Measurements from ENCODE around the gene HMOX2.

The HMOX2 gene

DNA sequence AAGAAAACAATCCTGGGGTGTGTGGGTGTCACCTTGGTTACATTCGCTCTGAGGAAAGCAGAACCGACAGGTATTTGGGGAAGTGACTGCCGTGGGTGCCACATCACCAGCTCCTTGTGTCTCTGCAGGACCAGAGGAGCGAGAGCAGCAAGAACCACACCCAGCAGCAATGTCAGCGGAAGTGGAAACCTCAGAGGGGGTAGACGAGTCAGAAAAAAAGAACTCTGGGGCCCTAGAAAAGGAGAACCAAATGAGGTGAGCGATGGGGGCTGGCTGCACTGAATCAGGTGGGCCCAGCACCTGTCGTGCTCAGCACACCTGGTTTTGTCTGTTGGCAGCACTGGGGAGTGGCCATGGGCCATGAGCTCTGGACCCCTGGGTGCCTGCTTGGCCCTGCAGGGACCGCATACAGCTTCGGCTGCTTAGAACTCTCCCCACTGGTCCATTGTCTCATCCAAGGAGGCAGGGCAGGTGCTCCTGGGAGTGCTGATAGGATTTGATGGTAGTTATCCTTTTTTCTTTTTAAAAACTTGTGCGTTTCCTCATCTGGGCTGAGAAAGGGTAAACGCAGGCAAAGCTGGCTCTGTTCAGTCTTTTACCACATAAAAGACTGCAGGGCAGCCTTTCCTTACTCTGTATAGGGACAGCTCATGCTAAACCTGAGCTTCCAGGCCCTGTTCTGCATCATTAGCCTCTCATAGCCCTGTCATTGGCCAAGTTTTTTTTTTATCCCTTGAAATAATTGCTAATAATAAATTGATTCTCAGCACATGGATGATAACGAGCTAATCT lies 29.4 kb downstream of the HMOX2 start:
- DNase-seq = no peak

DNA sequence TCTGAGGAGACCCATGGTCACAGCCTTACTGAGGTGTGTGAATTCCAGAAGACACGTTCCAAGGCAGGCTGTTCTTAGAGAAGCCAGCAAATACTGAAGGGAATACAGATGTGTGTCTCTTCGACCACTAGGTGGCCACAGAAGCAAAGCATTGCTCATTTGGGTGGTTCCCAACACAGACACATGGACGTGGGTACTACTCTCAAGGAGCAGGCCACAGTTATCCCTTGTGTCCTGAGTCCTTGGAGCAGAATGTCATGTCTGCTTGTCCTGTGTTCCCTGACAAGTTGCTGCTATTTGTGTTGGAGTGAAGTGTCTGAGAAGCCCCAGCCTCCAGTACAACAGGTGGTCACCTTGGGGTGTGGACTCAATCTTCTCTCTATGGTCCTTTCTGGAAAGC lies 30.3 kb downstream of the HMOX2 start:
- peak; percentile 70 for DNase-seq

DNA sequence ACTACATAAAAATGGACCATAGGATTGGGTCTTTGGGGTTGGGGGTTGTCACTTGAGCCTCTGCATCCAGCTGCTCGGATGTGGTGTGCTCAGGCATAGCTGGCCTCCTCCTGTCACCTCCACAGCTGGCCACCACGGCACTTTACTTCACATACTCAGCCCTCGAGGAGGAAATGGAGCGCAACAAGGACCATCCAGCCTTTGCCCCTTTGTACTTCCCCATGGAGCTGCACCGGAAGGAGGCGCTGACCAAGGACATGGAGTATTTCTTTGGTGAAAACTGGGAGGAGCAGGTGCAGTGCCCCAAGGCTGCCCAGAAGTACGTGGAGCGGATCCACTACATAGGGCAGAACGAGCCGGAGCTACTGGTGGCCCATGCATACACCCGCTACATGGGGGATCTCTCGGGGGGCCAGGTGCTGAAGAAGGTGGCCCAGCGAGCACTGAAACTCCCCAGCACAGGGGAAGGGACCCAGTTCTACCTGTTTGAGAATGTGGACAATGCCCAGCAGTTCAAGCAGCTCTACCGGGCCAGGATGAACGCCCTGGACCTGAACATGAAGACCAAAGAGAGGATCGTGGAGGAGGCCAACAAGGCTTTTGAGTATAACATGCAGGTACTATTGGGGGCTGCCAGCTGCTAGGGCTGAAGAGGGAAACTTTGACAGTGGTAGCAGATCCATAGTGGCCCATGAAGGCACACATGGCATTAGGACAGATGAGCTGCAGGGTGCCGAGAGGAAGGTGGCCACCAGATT lies 31.6 kb downstream of the HMOX2 start:
- no peak for DNase-seq

DNA sequence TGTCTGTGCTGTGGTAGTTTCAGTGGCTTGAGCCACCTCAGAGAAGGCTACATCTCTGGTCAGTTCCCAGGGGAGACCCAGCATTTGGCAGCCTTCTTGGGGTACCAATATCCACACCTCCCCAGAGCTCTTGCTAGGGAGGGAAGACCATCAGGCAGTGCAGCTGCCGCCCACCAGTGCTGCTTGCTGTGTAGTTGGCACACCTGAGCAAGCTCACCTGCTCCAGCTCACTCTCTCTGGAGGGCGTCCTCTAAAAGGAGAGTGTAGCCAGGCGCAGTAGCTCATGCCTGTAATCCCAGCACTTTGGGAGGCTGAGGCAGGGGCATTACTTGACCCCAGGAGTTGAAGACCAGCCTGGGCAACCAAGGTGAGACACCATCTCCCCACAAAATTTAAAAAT lies 32.6 kb downstream of the HMOX2 start:
- no peak for DNase-seq

DNA sequence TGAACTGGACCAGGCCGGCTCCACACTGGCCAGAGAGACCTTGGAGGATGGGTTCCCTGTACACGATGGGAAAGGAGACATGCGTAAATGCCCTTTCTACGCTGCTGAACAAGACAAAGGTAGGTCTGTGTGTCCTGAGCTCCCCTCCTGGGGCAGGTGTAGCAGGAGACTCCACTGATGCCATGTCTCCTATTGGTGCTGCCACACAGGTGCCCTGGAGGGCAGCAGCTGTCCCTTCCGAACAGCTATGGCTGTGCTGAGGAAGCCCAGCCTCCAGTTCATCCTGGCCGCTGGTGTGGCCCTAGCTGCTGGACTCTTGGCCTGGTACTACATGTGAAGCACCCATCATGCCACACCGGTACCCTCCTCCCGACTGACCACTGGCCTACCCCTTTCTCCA lies 33.2 kb downstream of the HMOX2 start:
- DNase-seq = no peak

DNA sequence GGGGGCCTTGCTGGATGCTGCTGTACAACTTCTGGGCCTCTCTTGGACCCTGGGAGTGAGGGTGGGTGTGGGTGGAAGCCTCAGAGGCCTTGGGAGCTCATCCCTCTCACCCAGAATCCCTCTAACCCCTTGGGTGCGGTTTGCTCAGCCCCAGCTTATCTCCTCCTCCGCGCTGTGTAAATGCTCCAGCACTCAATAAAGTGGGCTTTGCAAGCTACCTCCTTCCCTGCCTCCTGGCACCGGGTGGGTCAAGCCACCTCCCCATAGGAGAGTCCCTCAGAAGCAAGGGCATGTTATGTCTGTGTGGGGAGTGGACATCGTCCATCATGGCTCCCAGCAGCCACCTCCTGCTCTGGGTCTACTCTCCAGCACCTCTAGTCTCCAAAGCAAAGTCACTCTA lies 33.9 kb downstream of the HMOX2 start:
- DNase-seq = no peak

DNA sequence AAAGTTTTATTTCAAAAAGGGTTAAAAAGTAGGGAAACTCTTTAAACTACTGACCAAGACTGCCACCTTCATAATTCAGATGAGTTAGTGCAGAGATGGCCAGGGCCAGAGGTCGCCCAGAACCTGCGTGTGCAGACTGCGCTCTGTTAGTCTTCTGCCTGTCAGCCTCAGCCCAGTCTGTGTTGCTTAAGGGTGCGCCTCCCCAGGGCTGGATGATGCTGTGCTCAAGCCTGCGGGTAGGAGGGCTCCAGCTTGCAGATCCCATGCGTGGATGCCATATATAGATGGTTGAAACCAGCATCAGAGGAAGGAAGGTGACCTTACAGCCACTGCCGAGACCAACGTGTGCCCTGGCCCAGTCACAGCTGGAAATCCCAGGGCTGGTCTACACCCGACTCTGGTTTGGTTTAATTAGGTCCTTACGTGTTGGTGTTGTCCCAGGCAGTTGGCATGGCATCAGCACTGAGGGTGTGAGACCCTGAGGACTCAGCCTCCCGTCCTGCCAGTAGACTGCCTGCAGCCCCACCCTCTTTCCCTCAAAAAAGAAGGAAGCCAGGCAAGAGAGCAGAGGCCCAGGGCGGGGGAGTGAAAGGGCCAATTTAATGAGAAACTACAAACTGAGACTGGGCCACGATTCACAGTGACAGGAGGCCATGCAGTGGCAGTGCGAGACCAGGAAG lies 34.7 kb downstream of the HMOX2 start:
- DNase-seq = no peak

DNA sequence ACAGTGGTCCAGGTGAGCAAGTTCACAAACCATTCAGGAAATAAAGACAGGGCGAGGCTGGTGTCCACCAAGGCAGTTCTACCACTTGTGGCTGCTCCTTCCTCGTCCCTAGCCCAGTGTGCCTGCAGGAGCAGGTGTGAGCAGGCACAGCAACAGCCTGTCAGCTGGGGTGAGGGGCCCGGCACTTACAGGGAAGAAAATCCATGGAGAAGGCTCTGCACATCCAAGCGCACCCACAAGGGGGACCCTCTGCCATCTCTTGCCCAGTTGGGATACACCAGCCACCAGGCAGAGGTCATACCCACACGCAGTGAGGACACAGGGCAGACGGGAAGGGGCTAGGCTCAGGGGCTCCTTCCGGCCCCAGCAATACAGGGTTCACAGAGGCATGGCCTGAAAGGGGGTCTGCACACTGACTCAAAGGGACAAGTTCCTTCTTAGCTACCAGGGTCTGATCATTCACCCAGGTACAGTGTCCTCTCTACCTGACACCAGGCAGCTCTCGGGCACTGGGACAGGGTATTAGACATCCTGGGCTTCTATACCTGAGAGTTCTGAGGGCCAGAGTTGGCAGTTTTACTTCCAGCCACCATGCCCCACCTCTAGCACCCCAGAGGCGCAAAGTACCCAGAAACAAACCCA lies 35.4 kb downstream of the HMOX2 start:
- peak; percentile 35 for DNase-seq

DNA sequence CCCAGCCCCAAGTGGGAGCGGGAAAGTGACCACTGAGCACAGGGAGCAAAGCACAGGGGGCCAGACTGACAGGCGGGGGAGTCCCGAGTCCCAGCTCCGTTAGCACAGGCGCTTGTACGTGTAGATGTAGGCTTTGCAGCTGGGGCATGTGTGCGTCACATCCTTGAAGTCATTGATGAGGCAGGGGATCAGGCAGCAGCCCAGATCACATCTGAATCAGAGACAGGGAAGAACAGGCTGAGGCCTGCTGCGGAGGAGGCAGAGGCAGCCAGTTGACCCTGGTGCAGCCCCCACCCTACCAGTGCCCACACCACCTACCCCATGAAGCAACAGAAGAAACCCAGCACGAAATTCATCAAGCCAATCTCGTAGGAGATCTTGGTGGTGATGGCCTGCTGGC lies 36.3 kb downstream of the HMOX2 start:
- DNase-seq = no peak

DNA sequence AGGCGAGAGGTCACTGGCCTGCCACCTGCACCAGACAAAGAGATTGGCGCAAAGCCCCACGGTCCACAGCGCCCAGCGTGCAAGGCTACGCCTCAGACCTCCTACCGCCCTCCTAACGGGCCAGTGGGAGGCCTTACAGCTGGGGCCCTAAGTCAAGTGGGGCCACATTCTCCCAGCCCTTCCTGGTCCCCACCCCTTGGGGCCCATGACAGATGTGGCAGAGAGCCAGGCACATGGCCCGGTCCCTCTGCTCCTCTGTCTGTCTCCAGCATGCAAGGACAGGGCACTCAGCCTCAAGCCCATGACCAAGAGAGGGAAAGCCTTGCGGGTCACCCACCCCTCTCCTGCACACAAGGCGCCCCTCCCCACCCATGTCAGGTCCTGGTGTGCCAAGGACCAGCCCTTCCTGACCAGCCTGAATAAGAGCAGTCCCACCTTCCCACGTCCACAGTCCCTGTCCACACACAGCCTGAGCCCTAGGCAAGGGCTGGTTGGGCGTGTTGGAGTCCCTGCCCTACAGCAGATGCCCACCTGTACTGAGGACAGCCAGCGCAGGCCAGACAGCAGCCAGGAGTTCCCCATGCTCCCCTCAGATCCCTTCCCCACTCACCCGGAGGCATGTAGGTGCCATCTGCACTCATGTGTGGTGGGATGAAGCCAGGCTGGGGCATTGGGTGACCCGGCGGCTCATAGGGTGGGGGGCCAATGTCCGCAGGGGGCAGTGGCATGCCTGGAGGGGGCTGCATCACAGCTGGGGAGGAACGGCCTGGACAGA lies 37.1 kb downstream of the HMOX2 start:
- DNase-seq = no peak

DNA sequence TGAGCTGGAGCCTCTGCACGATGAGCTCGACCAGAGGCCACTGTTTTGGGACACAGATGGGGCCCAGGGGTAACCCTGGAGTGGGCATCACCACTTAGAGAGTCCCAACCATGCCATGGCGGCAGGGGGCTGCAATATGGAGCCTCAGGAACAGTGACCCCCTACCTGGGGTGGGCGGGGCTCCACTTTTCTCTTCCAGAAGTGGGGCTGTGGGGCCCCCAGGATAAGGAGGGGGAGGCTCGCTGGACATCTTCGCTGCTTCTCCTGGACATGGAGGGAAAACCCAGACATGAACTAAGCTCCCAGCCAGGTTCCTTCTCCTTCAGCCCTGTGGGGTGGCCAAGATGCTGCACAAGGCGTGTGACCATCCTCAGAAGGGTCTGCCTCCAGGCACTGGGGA lies 37.7 kb downstream of the HMOX2 start:
- no peak for DNase-seq

DNA sequence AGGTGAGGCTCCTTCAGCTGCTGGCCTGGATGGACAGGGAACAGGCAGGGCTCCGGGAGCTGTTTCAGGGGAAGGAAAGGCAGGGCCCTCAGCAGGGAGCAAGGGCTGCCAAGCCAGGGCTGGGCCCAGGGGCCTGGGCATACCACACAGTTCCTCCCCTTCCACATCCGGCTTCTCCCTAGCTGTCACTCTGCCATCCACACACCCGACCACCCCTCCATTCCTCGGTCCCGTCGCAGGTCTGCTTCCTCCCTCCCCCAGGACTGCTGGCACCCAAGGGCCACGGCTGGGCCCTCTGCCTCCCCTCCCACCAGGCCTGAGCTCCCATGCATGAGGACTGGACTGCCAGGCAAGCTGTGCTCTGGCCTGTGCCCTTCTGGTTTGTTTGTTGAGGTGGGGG lies 38.4 kb downstream of the HMOX2 start:
- no peak for DNase-seq

DNA sequence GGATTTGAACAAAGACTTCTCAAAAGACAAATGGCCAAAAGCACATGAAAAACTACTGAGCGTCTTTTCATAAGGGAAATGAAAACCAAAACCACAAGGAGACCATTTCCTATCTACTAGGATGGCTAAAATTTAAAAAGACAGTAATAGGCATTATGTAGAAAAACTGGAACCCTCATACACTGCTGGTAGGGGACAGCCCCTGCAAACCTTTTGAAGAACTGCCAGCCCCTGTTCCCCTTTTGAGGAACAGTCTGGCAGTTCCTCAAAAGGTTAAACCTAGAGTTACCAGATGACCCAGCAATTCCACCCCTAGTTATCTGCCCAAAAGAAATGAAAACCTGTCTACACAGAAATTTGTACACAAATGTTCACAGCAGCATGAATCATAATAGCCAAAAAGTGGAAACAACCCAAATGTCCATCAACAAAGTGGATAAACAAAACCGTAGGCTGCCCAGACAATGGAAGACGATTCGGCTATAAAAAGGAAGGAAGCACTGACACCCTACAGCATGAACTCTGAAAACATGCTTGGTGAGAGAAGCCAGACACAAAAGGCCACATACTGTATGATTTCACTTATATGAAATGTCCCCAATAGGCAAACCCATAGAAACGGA lies 39.5 kb downstream of the HMOX2 start:
- DNase-seq = no peak

DNA sequence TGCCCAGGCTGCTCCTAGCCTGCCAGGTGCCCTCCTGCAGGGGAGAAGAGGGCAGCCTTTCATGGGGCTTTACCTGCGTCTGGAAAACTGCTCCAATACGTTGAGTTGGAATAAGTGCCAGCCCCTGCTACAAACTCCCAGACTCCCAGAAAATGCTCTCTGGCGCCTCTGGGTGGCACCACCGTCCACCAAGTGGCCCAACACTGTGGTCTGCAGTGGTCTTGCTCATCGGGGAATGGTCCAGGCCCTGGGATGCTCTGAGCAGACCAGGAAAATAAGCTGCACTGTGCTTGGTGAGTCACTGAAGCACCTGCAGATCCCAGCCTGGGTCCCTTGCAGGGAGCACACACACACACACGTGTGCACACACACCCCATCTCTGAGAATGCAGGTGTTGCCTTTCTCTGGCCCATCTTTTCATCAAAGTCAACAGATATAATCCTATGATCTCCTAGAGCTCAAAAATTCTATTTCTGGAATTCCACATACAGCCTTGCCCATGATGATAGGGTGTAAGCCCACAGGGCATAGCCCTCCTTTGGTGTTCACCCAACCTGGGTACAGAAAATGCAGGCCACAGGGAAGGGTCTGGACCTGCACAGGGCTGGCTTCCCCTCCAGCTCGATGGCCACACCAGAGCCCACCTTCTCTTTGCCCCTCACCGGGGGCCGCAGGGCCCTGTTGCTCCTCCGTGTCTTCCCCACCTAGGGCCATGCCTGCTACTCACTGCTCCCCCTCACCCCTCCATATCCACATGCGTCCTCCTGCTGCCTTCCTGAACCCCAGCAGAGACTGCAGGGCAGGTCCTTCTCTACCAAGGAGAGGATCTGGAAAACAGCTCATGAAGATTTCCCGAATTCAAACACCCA lies 41.8 kb downstream of the HMOX2 start:
- no peak for DNase-seq

DNA sequence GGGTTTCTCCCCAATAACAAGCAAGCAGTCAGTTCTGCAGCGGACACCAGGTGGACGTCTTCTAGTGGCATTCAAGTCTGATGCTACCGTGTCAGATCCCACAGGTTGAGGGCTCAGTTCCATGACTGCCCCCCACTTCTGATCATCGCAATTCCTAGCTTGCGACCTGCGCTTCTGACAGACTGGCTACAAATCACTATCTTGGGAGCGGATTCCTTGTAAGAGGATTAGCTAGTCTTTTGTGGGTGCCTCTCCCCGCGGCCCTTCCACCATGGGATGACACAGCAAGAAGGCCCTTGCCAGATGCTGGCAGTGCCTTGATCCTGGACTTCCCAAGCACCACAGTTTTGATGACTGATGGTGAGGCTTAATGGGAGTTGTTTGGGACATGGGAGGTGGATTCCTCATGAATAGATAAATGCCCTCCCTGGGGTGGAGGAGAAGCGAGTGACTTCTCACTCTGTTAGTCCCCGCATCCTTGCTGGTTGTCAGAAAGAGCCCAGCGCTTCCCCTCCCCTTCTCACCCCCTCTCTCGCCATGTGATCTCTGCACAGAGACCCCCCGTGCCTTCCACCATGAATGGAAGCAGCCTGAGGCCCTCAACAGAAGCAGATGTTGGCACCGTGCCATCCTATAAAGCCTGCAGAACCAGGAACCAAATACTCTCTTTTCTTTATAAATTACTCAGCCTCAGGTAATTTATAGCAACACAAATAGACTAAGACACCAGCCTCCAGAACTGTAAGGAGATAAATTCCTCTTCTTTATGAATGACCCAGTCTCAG lies 43.3 kb downstream of the HMOX2 start:
- DNase-seq = no peak

DNA sequence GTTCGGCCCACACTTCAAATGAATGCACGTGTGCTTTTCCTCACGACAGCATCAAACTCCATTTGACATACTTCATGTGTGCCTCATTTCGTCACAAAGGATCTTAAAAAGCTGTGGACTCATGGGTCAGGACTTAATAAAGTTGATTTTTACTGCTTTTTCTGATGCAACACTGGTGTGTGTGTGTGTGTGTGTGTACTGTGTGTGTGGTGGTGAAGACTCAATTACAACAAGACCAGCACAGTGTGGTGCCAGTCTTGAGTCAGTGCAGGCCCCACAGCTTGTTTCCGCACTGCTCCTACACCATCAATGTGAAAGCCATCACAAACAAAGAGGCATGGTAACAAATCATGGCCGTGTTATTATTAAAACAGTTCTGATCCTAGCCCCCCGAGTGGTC lies 44.7 kb downstream of the HMOX2 start:
- no peak for DNase-seq

DNA sequence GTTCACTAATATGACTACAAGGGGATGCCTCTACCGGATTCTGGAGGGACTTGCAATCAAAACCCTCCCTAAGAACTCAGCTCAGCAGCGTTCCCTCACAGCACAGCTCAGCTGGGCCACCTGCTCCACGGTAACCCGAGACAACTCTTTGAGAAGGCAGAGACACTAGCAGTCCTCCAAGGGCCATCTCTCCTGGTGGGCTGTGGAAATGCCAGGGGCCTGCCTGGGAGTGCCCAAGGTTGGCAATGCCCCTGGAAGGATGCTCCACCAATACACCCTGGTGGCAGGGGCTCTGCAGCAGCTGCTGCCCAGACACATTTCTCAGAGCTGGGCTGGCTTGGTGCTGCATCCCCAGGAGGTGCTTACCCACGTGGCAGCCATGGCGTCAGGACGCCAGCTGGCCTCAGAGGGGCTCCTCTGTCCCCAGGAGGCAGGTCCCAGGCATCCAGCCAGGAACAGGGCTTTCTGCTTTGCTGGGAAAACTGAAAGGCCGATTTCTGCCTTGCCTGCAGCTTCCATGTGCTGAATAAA lies 45.9 kb downstream of the HMOX2 start:
- peak; percentile 24 for DNase-seq

DNA sequence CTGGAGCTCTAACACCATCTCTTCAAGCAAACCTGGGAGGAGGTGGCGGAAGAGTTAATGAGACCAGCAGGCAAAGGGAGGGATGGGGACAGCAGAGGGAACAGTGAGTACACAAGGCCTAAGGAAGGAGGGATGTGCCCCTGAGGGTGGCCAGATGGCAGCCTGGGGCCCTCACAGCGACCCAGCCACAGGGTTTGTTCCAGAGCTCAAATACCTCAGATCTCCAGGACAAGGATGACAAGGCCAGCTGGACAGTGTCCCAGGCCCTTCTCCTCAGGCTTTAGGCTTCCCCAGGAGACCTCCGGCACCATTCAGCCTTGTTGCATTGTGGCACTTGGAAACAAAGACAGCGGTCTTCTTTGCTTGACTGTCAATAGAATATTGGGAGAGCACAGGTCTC lies 47.5 kb downstream of the HMOX2 start:
- no peak for DNase-seq

DNA sequence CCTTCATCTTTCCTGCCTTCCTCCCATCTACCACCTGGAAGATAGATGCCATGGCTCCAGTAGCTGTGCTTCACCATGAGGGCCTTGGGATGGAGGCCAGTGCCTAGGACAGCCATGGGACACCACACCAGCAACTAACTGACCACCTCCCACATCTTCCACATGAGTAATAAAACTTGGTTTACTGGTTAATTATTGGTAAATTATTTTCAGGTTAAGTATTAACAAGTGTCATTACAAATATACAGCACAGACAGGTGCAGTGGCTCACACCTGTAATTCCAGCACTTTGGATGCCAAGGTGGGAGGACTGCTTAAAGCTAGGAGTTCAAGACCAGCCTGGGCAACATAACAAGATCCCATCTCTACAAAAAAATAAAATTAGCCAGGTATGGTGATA lies 48.4 kb downstream of the HMOX2 start:
- DNase-seq = no peak

DNA sequence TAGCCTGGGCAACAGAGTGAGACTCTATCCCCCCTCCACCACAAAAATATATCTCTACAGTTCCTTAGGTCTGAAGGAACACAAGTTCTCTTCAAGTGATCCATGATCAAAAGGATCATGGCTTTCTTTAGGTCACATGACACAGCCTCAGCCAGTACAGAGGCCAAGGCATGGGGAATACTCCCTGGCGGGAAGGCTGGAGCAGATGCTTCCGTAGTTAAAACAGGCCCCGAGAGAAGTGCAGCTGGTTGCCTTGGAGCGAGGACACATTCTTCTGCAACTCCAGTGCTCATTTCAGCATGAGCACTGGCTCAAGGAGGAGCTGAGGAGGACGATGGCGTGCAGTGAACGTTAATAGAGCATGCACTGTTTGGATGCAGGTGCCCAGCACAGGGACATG lies 48.9 kb downstream of the HMOX2 start:
- no peak for DNase-seq
